GM19240 (cell line): ENCODE data around the gene GOLPH3L.
A peak's percentile ranks its signal among the peaks of the same experiment; 100 is the strongest.
"Not testable (repeated sequence)": the region's sequence is repeated elsewhere in the genome, so short reads cannot be mapped to it uniquely, and the experiment has no call there.

Source experiments
- DNase-seq: peaks from one replicate; pipeline ENCODE4 v3.0.0; 2011; ENCODE audit warnings: low spot score; ENCODE audit not compliant: insufficient read length

GOLPH3L gene

GRCh38 chr1:150696995-150697927 lies at the start of gene GOLPH3L:
Gene GOLPH3L, minus strand, starts transcription at chr1:150697154. Its CDS starts 2,316 bp downstream, at chr1:150694838.
- peak; percentile 65 for DNase-seq

GRCh38 chr1:150730130-150730721 lies 33.3 kb upstream of the GOLPH3L start:
- no peak for DNase-seq

- DNase-seq, result no peak
Observed at GRCh38 chr1:150724336-150724735, 27.4 kb upstream of the GOLPH3L start.

- no peak for DNase-seq
Observed at GRCh38 chr1:150720703-150721102, 23.7 kb upstream of the GOLPH3L start, which contains the start of gene HORMAD1. Gene HORMAD1, minus strand, starts transcription at chr1:150720895. Its CDS starts 1,390 bp downstream, at chr1:150719505.

- DNase-seq, result no peak
Observed at GRCh38 chr1:150720098-150720497, 23.1 kb upstream of the GOLPH3L start.

GRCh38 chr1:150718225-150718891 lies 21.4 kb upstream of the GOLPH3L start:
- no peak for DNase-seq

- not testable (repeated sequence) for DNase-seq
Observed at GRCh38 chr1:150709031-150709430, 12.1 kb upstream of the GOLPH3L start.

- no peak for DNase-seq
Observed at GRCh38 chr1:150708595-150708994, 11.6 kb upstream of the GOLPH3L start.

- DNase-seq, result no peak
Observed at GRCh38 chr1:150706091-150706490, 9.1 kb upstream of the GOLPH3L start.

GRCh38 chr1:150703427-150703826 lies 6.5 kb upstream of the GOLPH3L start:
- no peak for DNase-seq

GRCh38 chr1:150696590-150696989 lies 364 bp downstream of the GOLPH3L start:
- no peak for DNase-seq

GRCh38 chr1:150696162-150696561 lies 792 bp downstream of the GOLPH3L start:
- no peak for DNase-seq

- DNase-seq, result no peak
Observed at GRCh38 chr1:150695561-150695960, 1.4 kb downstream of the GOLPH3L start.

GRCh38 chr1:150692720-150693119 lies 4.2 kb downstream of the GOLPH3L start:
- DNase-seq, result no peak

GRCh38 chr1:150688763-150689162 lies 8.2 kb downstream of the GOLPH3L start:
- DNase-seq, result no peak

GRCh38 chr1:150686275-150686674 lies 10.7 kb downstream of the GOLPH3L start:
- DNase-seq, result no peak

GRCh38 chr1:150683914-150684313 lies 13.0 kb downstream of the GOLPH3L start:
- DNase-seq, result no peak

- DNase-seq, result no peak
Observed at GRCh38 chr1:150678988-150679387, 18.0 kb downstream of the GOLPH3L start.

GRCh38 chr1:150674881-150675280 lies 22.1 kb downstream of the GOLPH3L start:
- DNase-seq, result no peak

GRCh38 chr1:150663321-150663720 lies 33.6 kb downstream of the GOLPH3L start:
- DNase-seq, result no peak

- no peak for DNase-seq
Observed at GRCh38 chr1:150662811-150663210, 34.1 kb downstream of the GOLPH3L start.

GRCh38 chr1:150661156-150661555 lies 35.8 kb downstream of the GOLPH3L start:
- no peak for DNase-seq
